GM12864 (cell line): ENCODE measurements around the gene NRTN.

Experiments used
- DNase-seq: peaks from one replicate; pipeline ENCODE4 v3.0.0-alpha.2; 2011; ENCODE audit warnings: low read depth
- H3K4me3 ChIP-seq: 2 replicates; pipeline ENCODE4 v1.5.1; 2011; ENCODE audit warnings: mild to moderate bottlenecking, low read depth, low read length, control low read depth
- CTCF ChIP-seq: IDR thresholded peaks from 2 replicates; pipeline ENCODE4 v1.5.1; 2011; ENCODE audit warnings: low read depth, mild to moderate bottlenecking, moderate library complexity, low read length, control low read depth, inconsistent platforms; ENCODE audit errors: missing control alignments

The NRTN gene

GRCh38 chr19:5806905-5807304 is 2.0 kb downstream of the NRTN start:
- H3K4me3 ChIP-seq = no peak overlapping the region
- no peak for DNase-seq
- no peak for TF ChIP-seq CTCF

- H3K4me3 ChIP-seq = no peak overlapping the region
- DNase-seq = no peak
- no peak for TF ChIP-seq CTCF
These were observed 3.4 kb downstream of the NRTN start for GRCh38 chr19:5808120-5808816.

- H3K4me3 ChIP-seq = no peak overlapping the region
- no peak for TF ChIP-seq CTCF
- DNase-seq = no peak
These were observed 4.2 kb downstream of the NRTN start for GRCh38 chr19:5809053-5809452.

GRCh38 chr19:5809469-5809868 is 4.6 kb downstream of the NRTN start:
- TF ChIP-seq CTCF = no peak
- DNase-seq = no peak
- H3K4me3 ChIP-seq = no peak overlapping the region

GRCh38 chr19:5811117-5811516 is 6.2 kb downstream of the NRTN start:
- DNase-seq = no peak
- no peak for TF ChIP-seq CTCF
- no peak overlapping the region for H3K4me3 ChIP-seq

GRCh38 chr19:5814123-5814851 is 9.4 kb downstream of the NRTN start:
- H3K4me3 ChIP-seq = no peak overlapping the region
- no peak for TF ChIP-seq CTCF
- no peak for DNase-seq
